Mesodermal cell (in vitro differentiated cells): ENCODE data around the gene TUSC7.

Experiments used
- H3K27ac ChIP-seq: 2 replicates; pipeline ENCODE4 v1.7.0; 2013; ENCODE audit warnings: mild to moderate bottlenecking, low read depth, low read length, moderate library complexity; ENCODE audit not compliant: severe bottlenecking
- H3K36me3 ChIP-seq: 2 replicates; pipeline ENCODE4 v1.7.1; 2013; ENCODE audit warnings: mild to moderate bottlenecking, low read length, moderate library complexity; ENCODE audit not compliant: control insufficient read depth, insufficient read depth
- H3K4me1 ChIP-seq: one replicate; pipeline ENCODE4 v1.7.1; 2013; ENCODE audit warnings: mild to moderate bottlenecking, low read length; ENCODE audit not compliant: insufficient read depth, control insufficient read depth, poor library complexity, severe bottlenecking
- H3K4me3 ChIP-seq: 2 replicates; pipeline ENCODE4 v1.7.0; 2013; ENCODE audit warnings: low read length, control low read depth, mild to moderate bottlenecking; ENCODE audit not compliant: insufficient read depth, poor library complexity, severe bottlenecking; ENCODE audit errors: extremely low read depth
- H3K9me3 ChIP-seq: 2 replicates; pipeline ENCODE4 v1.7.1; 2013; ENCODE audit warnings: mild to moderate bottlenecking, low read length, moderate library complexity; ENCODE audit not compliant: control insufficient read depth
- WGBS, 2 experiments: methylation state at CpG; one replicate each; pipeline ENCODE4 v1.1.5; 2013; ENCODE audit warnings: missing lambda C conversion rate in 2 of 2; ENCODE audit not compliant: insufficient coverage in 2 of 2; 5-methylcytosine and 5-hydroxymethylcytosine counted together

The TUSC7 gene

DNA sequence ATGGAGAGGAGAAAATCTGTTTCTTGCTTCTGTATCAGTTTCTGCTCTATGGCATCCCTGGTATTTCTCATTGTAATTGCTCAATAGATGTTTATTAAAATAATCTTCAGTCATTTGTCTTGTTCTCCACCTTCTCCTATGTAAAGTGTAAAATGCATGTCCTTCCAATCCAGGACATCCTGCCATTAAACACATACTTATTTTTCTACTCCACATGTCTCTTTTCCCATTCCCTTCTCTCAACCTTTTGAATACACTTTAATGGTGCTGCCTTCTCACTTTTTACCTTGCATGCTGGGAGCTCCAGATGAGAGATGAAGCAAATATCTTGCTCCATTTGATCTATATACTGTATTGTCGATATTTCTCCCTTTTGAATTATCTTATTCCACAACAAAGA, 49.7 kb downstream of the TUSC7 start:
- no peak overlapping the region for H3K27ac ChIP-seq
- H3K4me3 ChIP-seq, result no peak overlapping the region
- WGBS, 2 experiments, result no CpG with 5 or more reads among the region's 1 CpG
- H3K4me1 ChIP-seq, result peaks cover 11% of the 10 kb centered on the region
- H3K36me3 ChIP-seq, result no peaks in the 10 kb centered on the region
- H3K9me3 ChIP-seq, result no peaks in the 10 kb centered on the region
